ENCODE data around the gene SUMO4.

SUMO4 gene

GRCh38 chr6:149419696-149420404 is 19.8 kb downstream of the SUMO4 start:
- H3K27ac ChIP-seq (ENCODE audit: low read depth, low read length) = no peak overlapping the region
- peaks cover 12% of the 10 kb centered on the region for H3K4me1 ChIP-seq (ENCODE audit: insufficient read depth, low read length)
- no peak overlapping the region for H3K9ac ChIP-seq (ENCODE audit: low read length)
- H3K4me3 ChIP-seq (ENCODE audit: low read depth in 1 of 2, low read length in 2 of 2) = no peak overlapping the region
- no peaks in the 10 kb centered on the region for H3K9me3 ChIP-seq (ENCODE audit: low read length)
- no peaks in the 10 kb centered on the region for H3K36me3 ChIP-seq (ENCODE audit: insufficient read depth, low read length)
- no peaks in the 10 kb centered on the region for H3K27me3 ChIP-seq (ENCODE audit: control insufficient read depth in 1 of 2, insufficient read depth in 2 of 2, low read length in 2 of 2)

- H3K4me1 ChIP-seq (ENCODE audit: insufficient read depth, low read length) = peaks cover 12% of the 10 kb centered on the region
- no peak overlapping the region for H3K9ac ChIP-seq (ENCODE audit: low read length)
- H3K27me3 ChIP-seq (ENCODE audit: control insufficient read depth in 1 of 2, insufficient read depth in 2 of 2, low read length in 2 of 2) = no peaks in the 10 kb centered on the region
- no peak overlapping the region for H3K4me3 ChIP-seq (ENCODE audit: low read depth in 1 of 2, low read length in 2 of 2)
- no peaks in the 10 kb centered on the region for H3K36me3 ChIP-seq (ENCODE audit: insufficient read depth, low read length)
- H3K27ac ChIP-seq (ENCODE audit: low read depth, low read length) = no peak overlapping the region
- H3K9me3 ChIP-seq (ENCODE audit: low read length) = no peaks in the 10 kb centered on the region
Measured at GRCh38 chr6:149421132-149421531, 21.1 kb downstream of the SUMO4 start.

GRCh38 chr6:149422581-149422980 is 22.5 kb downstream of the SUMO4 start:
- H3K27ac ChIP-seq (ENCODE audit: low read depth, low read length) = no peak overlapping the region
- peaks cover 12% of the 10 kb centered on the region for H3K4me1 ChIP-seq (ENCODE audit: insufficient read depth, low read length)
- H3K9me3 ChIP-seq (ENCODE audit: low read length) = no peaks in the 10 kb centered on the region
- H3K9ac ChIP-seq (ENCODE audit: low read length) = no peak overlapping the region
- H3K27me3 ChIP-seq (ENCODE audit: control insufficient read depth in 1 of 2, insufficient read depth in 2 of 2, low read length in 2 of 2) = no peaks in the 10 kb centered on the region
- no peak overlapping the region for H3K4me3 ChIP-seq (ENCODE audit: low read depth in 1 of 2, low read length in 2 of 2)
- H3K36me3 ChIP-seq (ENCODE audit: insufficient read depth, low read length) = no peaks in the 10 kb centered on the region

GRCh38 chr6:149423964-149424440 is 23.9 kb downstream of the SUMO4 start:
- no peak overlapping the region for H3K9ac ChIP-seq (ENCODE audit: low read length)
- H3K27ac ChIP-seq (ENCODE audit: low read depth, low read length) = no peak overlapping the region
- no peaks in the 10 kb centered on the region for H3K36me3 ChIP-seq (ENCODE audit: insufficient read depth, low read length)
- H3K4me1 ChIP-seq (ENCODE audit: insufficient read depth, low read length) = peaks cover 12% of the 10 kb centered on the region
- H3K27me3 ChIP-seq (ENCODE audit: control insufficient read depth in 1 of 2, insufficient read depth in 2 of 2, low read length in 2 of 2) = no peaks in the 10 kb centered on the region
- H3K4me3 ChIP-seq (ENCODE audit: low read depth in 1 of 2, low read length in 2 of 2) = peak overlapping the region in 1 of 2 donors; percentile 23
- no peaks in the 10 kb centered on the region for H3K9me3 ChIP-seq (ENCODE audit: low read length)

GRCh38 chr6:149425224-149425623 is 25.2 kb downstream of the SUMO4 start:
- Histone ChIP-seq H3K4me1 (ENCODE audit: insufficient read depth, low read length) (peaks cover 12% of the 10 kb centered on the region), H3K9me3 (ENCODE audit: low read length) (no peaks in the 10 kb centered on the region), H3K9ac (ENCODE audit: low read length) (no peak overlapping the region), H3K27ac (ENCODE audit: low read depth, low read length) (no peak overlapping the region), H3K36me3 (ENCODE audit: insufficient read depth, low read length) (no peaks in the 10 kb centered on the region), H3K27me3 (ENCODE audit: control insufficient read depth in 1 of 2, insufficient read depth in 2 of 2, low read length in 2 of 2) (no peaks in the 10 kb centered on the region), H3K4me3 (ENCODE audit: low read depth in 1 of 2, low read length in 2 of 2) (no peak overlapping the region)

GRCh38 chr6:149425754-149426153 is 25.7 kb downstream of the SUMO4 start:
- Histone ChIP-seq H3K9ac (ENCODE audit: low read length) (no peak overlapping the region), H3K27me3 (ENCODE audit: control insufficient read depth in 1 of 2, insufficient read depth in 2 of 2, low read length in 2 of 2) (no peaks in the 10 kb centered on the region), H3K9me3 (ENCODE audit: low read length) (no peaks in the 10 kb centered on the region), H3K4me1 (ENCODE audit: insufficient read depth, low read length) (peaks cover 12% of the 10 kb centered on the region), H3K36me3 (ENCODE audit: insufficient read depth, low read length) (no peaks in the 10 kb centered on the region), H3K4me3 (ENCODE audit: low read depth in 1 of 2, low read length in 2 of 2) (no peak overlapping the region), H3K27ac (ENCODE audit: low read depth, low read length) (no peak overlapping the region)

- Histone ChIP-seq H3K27me3 (ENCODE audit: control insufficient read depth in 1 of 2, insufficient read depth in 2 of 2, low read length in 2 of 2) (no peaks in the 10 kb centered on the region), H3K4me1 (ENCODE audit: insufficient read depth, low read length) (peaks cover 17% of the 10 kb centered on the region), H3K27ac (ENCODE audit: low read depth, low read length) (no peak overlapping the region), H3K9me3 (ENCODE audit: low read length) (no peaks in the 10 kb centered on the region), H3K4me3 (ENCODE audit: low read depth in 1 of 2, low read length in 2 of 2) (no peak overlapping the region), H3K9ac (ENCODE audit: low read length) (no peak overlapping the region), H3K36me3 (ENCODE audit: insufficient read depth, low read length) (no peaks in the 10 kb centered on the region)
Measured at GRCh38 chr6:149428606-149429005, 28.5 kb downstream of the SUMO4 start.

GRCh38 chr6:149429427-149430360 is 29.6 kb downstream of the SUMO4 start:
- Histone ChIP-seq H3K36me3 (ENCODE audit: insufficient read depth, low read length) (no peaks in the 10 kb centered on the region), H3K9me3 (ENCODE audit: low read length) (no peaks in the 10 kb centered on the region), H3K27me3 (ENCODE audit: control insufficient read depth in 1 of 2, insufficient read depth in 2 of 2, low read length in 2 of 2) (no peaks in the 10 kb centered on the region), H3K27ac (ENCODE audit: low read depth, low read length) (no peak overlapping the region), H3K4me3 (ENCODE audit: low read depth in 1 of 2, low read length in 2 of 2) (no peak overlapping the region), H3K9ac (ENCODE audit: low read length) (no peak overlapping the region), H3K4me1 (ENCODE audit: insufficient read depth, low read length) (peaks cover 16% of the 10 kb centered on the region)

- H3K36me3 ChIP-seq (ENCODE audit: insufficient read depth, low read length) = no peaks in the 10 kb centered on the region
- no peaks in the 10 kb centered on the region for H3K27me3 ChIP-seq (ENCODE audit: control insufficient read depth in 1 of 2, insufficient read depth in 2 of 2, low read length in 2 of 2)
- H3K4me1 ChIP-seq (ENCODE audit: insufficient read depth, low read length) = peaks cover 16% of the 10 kb centered on the region
- no peak overlapping the region for H3K4me3 ChIP-seq (ENCODE audit: low read depth in 1 of 2, low read length in 2 of 2)
- H3K9me3 ChIP-seq (ENCODE audit: low read length) = no peaks in the 10 kb centered on the region
- H3K9ac ChIP-seq (ENCODE audit: low read length) = no peak overlapping the region
- H3K27ac ChIP-seq (ENCODE audit: low read depth, low read length) = no peak overlapping the region
Measured at GRCh38 chr6:149431905-149432775, 32.1 kb downstream of the SUMO4 start.

DNA sequence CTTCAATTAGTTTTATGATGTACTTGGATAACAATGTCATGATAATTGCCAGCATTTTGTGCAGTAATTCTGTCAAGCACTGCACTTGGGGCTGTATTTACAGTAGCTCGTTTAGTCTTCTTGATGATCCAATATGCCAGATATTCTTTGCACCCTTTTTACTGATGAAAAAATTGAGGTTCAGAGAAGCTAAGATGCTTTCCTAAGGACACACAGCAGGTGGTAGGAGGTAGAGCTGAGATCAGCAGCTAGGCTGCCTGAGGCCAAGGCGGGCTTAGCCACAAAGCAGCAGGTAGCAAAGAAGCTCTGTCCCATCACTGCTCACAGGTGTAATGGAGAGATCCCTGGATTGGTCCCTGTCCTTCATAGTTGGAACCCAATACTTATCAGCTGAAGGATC is 33.3 kb downstream of the SUMO4 start:
- Histone ChIP-seq H3K4me3 (ENCODE audit: low read depth in 1 of 2, low read length in 2 of 2) (no peak overlapping the region), H3K9me3 (ENCODE audit: low read length) (no peaks in the 10 kb centered on the region), H3K27ac (ENCODE audit: low read depth, low read length) (no peak overlapping the region), H3K4me1 (ENCODE audit: insufficient read depth, low read length) (peaks cover 16% of the 10 kb centered on the region), H3K27me3 (ENCODE audit: control insufficient read depth in 1 of 2, insufficient read depth in 2 of 2, low read length in 2 of 2) (no peaks in the 10 kb centered on the region), H3K36me3 (ENCODE audit: insufficient read depth, low read length) (no peaks in the 10 kb centered on the region), H3K9ac (ENCODE audit: low read length) (no peak overlapping the region)

- no peak overlapping the region for H3K9ac ChIP-seq (ENCODE audit: low read length)
- H3K27me3 ChIP-seq (ENCODE audit: control insufficient read depth in 1 of 2, insufficient read depth in 2 of 2, low read length in 2 of 2) = no peaks in the 10 kb centered on the region
- no peaks in the 10 kb centered on the region for H3K36me3 ChIP-seq (ENCODE audit: insufficient read depth, low read length)
- no peak overlapping the region for H3K27ac ChIP-seq (ENCODE audit: low read depth, low read length)
- H3K4me1 ChIP-seq (ENCODE audit: insufficient read depth, low read length) = peaks cover 16% of the 10 kb centered on the region
- no peaks in the 10 kb centered on the region for H3K9me3 ChIP-seq (ENCODE audit: low read length)
- no peak overlapping the region for H3K4me3 ChIP-seq (ENCODE audit: low read depth in 1 of 2, low read length in 2 of 2)
Measured at GRCh38 chr6:149433881-149434280, 33.8 kb downstream of the SUMO4 start.

Measured in muscle layer of colon (tissue), 2 donors.